ENCODE measurements around the gene CCER1.

- TF ChIP-seq POLR2A (IDR thresholded peaks at IDR 0.05; ENCODE audit: extremely low read depth, insufficient read length) (no peak), CTCF (IDR thresholded peaks at IDR 0.05; ENCODE audit: low read depth, low read length) (no peak), MAX (IDR thresholded peaks at IDR 0.05; ENCODE audit: low read depth, low read length) (no peak)
Measured at GRCh38 chr12:91003737-91004136, 48.8 kb upstream of the CCER1 start.
